Measurements from ENCODE around the gene CARMIL1. TPM values are rescaled to one million over a fixed set of nuclear protein-coding genes. Genes with fewer than 3 reads are reported as not detected.

CARMIL1 gene
- total RNA-seq, 1 donor from 2014 or later, result 28.4 TPM

- DNase-seq (ENCODE audit: low spot score), result no peak
Measured at GRCh38 chr6:25614052-25614451, 334.9 kb downstream of the CARMIL1 start.

DNA sequence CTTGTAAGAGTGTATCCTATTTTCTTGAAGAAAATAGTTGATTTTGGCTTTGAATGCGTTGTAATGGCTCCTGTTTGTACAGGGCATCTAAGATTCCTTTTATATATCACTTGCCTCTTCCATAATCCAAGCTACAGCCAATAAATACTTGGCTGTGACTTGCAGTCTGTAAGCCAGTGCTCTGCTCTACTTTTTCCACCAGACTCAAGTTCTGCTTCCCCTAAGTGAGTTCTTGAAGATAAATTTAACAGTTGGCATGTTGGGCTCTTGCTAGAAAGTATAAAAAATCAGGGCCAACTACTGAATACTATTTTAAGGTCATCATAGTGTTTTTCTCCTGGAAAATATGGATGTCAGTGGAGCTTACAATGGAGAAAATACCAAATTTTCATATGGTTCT, 336.3 kb downstream of the CARMIL1 start:
- no peak for DNase-seq (ENCODE audit: low spot score)

DNA sequence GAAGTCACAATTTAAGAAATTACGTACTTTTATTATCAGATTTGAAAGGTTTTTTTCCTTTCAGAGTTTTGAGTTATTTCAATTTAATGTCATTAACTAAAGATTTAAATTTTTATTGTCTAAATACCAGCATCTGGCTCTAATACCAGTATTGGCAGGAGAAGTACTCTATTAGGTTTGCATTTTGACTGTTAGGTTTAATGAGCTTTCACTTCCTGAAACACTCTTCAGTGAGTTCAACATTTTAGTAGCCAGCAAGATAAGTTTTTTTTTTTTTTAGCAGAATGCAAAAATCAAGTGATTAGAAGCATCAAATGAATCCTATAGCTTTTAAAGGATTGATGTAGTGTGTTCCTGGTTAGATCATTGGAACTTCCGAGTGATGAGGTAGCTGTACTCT, 338.8 kb downstream of the CARMIL1 start:
- no peak for DNase-seq (ENCODE audit: low spot score)

DNA sequence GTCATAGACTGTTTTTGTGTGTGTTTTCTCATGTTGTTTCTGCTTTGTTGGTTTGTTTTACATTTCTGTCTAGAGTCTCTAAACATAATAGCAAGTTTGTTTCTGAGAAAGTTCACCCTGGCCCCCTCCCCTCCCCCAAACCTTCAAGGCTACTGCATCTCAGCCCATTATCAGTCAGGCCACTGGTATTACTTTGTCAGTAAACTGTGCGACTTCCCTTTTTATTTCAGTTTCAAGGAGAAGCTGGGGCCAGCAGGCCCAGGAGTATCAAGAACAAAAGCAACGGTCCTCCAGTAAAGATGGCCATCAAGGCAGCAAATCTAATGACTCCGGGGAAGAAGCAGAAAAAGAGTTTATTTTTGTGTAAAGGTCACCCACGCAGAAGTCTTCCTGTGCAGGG, 340.0 kb downstream of the CARMIL1 start:
- DNase-seq (ENCODE audit: low spot score), result no peak

GRCh38 chr6:25620391-25620790, 341.2 kb downstream of the CARMIL1 start:
- no peak for DNase-seq (ENCODE audit: low spot score)

DNA sequence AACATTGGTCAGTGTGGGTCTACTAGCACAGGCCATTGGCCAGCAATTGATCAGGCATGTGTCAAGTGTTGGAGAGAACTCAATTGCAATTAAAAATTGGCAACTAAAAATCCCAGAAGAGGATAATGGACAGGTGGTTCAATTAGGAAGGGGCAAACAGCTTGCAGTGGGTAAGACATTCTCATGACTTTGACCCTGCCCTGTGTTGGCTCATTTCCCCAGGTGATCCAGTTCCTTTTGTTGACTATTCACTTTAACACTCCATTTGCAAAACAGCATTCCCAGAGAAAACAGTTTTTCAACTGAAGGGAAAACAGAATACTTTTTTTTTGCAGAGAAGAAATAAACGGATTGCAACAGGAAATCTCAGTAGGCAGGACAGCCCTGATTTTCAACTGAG, 343.9 kb downstream of the CARMIL1 start:
- DNase-seq (ENCODE audit: low spot score), result no peak

DNA sequence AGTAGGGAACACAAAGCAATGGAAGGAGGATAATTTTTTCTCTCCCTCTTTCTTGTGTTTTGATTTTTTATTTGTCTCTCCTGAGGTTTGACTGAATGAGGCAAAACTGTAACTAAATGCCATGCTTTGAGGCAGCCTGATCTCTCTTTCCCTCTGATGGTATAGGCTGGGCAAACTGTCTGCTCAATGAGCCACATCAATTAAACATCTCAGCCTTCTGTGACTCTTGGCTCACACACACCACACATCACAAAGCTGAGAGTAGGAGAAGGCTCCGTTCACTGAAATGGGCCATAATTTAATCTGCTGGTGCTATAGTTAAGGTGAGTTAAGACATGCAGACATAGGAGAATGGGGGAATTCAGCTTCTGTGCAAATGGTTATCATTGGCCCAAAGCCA, 344.7 kb downstream of the CARMIL1 start:
- no peak for DNase-seq (ENCODE audit: low spot score)

DNA sequence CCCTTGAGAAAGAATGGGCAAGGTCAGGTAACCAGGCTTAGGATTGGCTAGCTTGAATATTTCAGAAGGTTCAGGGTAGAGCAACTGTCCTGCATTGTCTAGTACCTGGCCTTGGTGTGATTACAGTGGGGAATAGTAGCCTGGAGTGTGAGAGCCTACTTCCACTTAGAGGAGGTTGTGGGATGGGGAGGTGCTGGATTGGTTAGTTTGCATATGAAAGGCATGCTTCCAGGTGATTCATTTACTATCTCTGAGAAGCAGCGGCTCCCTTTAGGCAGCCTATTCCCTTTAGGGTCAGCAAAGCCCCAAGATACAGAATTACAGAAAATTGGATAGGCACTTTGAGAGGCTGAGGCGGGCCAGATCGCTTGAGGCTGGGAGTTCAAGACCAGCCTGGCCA, 347.8 kb downstream of the CARMIL1 start:
- no peak for DNase-seq (ENCODE audit: low spot score)

DNA sequence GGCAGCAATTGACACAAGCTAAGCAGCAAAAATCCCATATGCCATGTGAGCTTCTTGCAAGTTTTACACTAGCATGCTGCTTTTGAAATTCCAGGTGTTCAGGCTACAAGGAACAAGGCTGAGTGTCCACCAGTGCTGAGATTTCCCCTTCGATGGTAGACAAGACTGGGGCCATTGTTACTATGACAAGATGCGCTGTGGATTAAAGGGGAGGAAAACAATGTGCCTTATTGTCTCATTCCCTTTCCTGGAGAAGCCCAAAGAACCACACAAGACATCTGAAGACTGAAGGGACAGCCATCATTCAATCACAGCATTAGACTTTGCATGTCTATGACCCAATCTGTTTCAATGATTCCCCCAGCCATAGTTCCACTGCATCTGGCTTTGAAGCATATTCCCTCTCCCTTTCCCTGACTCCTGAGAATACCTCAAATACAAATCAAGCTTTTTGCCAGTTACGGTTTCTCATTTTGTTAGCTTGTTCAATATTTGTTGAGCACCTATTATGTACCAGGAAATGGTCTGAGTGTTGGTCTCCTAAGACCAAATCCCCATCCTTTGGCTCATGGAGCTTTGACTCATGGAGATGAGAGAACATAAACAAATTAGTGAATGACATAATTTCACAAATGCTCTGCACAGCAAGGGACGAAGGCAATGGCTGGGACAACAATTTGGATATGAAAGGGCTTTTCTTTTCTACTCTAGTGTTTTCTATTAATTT, 349.5 kb downstream of the CARMIL1 start:
- DNase-seq (ENCODE audit: low spot score), result no peak

- no peak for DNase-seq (ENCODE audit: low spot score)
Measured at GRCh38 chr6:25629198-25629576, 350.0 kb downstream of the CARMIL1 start.

- DNase-seq (ENCODE audit: low spot score), result no peak
Measured at GRCh38 chr6:25630508-25631278, 351.5 kb downstream of the CARMIL1 start.

DNA sequence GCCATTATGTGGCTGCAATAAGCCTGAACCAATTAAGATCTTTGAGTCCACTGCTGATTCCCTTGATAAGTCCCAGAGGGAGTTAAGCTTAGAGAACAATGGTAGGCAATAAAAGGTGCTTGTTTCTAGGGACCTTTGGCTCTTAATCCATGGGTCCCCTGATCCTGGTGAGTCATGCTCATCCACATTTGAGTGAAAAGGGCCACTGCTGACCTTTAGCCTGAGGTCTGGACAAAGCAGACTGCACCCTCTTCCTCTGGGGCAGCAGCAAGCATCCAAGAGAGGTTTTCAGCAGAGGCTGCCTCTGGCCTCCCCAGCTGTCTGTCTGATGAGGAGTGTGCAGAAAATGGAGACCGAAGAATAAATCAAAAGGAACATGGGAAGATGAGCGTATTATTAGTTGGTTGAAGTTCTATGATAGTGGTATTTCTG, 356.7 kb downstream of the CARMIL1 start:
- no peak for DNase-seq (ENCODE audit: low spot score)

GRCh38 chr6:25637211-25637610, 358.0 kb downstream of the CARMIL1 start:
- DNase-seq (ENCODE audit: low spot score), result no peak

- DNase-seq (ENCODE audit: low spot score), result no peak
Measured at GRCh38 chr6:25637960-25638434, 358.8 kb downstream of the CARMIL1 start.

DNA sequence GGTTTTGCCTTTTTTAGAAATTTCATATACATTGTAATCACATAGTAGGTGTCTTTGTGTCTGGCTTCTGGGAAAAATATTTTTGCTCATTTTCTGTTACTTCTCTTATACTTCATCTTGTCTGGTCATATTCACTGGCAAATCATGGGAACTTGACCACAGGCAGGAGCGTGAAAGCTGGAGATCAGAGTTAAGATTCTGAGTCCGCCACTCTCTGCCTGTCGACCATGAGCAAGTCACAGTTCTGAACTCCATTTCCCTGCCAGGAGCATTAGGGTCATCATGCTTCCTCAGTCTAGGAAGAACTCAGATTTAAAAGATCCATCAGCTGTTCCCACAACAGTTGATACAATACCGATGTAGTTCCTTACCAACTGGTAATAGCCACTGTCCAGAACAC, 360.5 kb downstream of the CARMIL1 start:
- DNase-seq (ENCODE audit: low spot score), result no peak

- DNase-seq (ENCODE audit: low spot score), result no peak
Measured at GRCh38 chr6:25640446-25640845, 361.3 kb downstream of the CARMIL1 start.

- no peak for DNase-seq (ENCODE audit: low spot score)
Measured at GRCh38 chr6:25640891-25641290, 361.7 kb downstream of the CARMIL1 start.

- no peak for DNase-seq (ENCODE audit: low spot score)
Measured at GRCh38 chr6:25641377-25641776, 362.2 kb downstream of the CARMIL1 start.

DNA sequence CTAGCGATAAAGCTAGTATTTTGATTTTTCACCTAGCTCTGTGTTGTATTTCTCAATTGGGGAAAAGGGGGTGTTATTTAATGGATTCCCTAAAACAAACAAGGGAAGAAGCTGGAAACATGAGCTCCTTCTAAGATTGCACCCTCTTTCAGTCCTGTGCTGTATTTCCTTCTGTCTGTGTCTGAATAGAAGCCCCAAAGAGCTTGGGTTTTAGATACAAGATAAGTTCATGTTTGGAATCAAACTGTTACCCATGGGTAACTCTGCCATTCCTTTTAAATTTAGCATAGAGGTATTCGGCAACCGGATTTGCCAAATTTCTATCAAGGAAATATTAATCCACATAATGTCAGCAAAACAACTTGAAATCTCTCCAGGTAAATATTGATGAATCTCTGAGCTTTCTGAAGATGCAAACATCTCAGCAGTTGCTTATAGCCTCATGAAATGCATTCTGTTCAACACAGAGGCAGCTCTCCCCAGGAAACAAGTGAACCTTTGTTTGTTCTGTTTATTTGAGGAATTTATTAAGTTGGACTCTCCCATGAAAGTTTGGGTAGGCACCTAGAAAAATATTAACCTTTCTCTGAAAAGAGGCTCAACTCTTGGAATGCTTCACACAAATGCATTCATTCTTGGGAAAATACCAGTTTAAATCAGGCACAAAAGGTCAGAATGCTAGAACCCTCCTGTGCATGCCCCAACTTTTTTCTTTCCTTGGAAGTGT, 362.9 kb downstream of the CARMIL1 start:
- DNase-seq (ENCODE audit: low spot score), result no peak

GRCh38 chr6:25642667-25643328, 363.6 kb downstream of the CARMIL1 start:
- no peak for DNase-seq (ENCODE audit: low spot score)

DNA sequence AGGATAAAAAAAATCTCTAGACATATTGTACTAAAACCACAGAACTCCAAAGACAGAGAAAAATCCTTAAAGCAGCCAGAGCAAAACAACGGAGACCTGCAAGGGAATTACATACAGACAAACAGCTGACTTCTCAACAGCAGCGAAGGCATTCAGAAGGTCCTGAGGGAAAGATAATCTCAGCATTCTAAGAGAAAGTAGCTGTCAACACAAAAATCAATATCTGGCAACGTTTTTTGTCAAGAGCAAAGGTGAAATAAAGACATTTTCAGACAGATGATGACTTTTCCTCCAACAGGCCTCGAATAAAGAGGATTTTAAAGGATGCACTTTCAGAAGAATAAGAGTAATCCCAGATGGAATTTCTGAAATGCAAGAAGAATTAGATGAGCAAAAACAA, 366.7 kb downstream of the CARMIL1 start:
- no peak for DNase-seq (ENCODE audit: low spot score)

DNA sequence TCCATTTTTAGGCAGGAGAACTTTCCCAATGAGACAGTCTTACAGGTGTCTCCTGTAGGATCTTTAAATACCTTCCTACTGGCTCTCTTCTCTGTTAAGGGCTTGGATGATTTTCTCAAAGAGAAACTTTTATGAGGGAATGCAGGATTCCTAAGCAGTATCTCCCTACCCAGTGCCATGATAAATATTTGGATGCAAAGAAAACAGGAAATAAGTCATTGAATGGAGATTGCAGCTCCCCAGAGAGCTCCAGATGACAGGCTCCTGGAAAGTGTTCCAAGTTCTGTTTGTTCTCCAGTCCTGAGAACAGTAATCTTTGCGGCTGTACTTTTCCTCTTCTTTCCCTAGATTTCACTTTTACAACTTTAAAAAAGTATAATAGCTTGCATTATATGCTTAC, 370.4 kb downstream of the CARMIL1 start:
- no peak for DNase-seq (ENCODE audit: low spot score)

Data from ureter (tissue), 1 donor.